Stimulated activated CD8-positive, alpha-beta memory T cell treated with anti-CD3 and anti-CD28 coated beads, Interleukin-2, amount 100 ng/mL, for 48 hours (primary cell): Measurements from ENCODE around the gene ADK.
"Not testable (repeated sequence)": the region's sequence is repeated elsewhere in the genome, so short reads cannot be mapped to it uniquely, and the experiment has no call there.

Experiments used
- DNase-seq, 2 donors: peaks; one replicate each; pipeline ENCODE4 v3.0.0-alpha.2; 2020; ENCODE audit warnings: low read depth in 2 of 2

Gene ADK

DNA sequence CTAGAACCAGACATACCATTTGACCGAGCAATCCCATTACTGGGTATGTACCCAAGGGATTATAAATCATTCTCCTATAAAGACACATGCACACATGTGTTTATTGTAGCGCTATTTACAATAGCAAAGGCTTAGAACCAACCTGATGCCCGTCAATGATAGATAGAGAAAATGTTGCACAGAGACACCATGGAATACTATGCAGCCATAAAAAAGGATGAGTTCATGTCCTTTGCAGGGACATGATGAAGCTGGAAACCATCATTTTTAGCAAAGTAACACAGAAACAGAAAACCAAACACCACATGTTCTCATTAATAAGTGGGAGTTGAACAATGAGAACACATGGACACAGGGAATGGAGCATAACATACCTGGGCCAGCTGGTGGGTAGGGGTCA, 202.0 kb downstream of the ADK start:
- DNase-seq = not testable (repeated sequence)

DNA sequence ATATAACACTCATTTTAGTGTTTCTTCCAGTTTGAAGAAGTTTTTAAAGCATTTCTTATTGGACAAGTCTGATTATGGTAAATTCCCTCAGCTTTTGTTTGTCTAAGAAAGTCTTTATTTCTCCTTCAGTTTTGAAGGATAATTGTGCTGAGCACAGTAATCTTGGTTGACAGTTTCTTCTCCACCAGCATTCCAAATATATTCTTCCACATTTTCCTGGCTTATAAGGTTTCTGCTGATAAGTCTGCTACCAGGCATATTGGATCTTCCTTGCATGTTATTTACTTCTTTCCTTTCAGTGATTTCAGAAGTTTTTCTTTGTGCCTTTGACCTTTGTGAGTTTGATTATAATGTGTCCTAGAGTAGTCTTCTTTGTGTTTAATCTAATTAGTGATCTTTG, 210.7 kb downstream of the ADK start:
- no peak for DNase-seq

DNA sequence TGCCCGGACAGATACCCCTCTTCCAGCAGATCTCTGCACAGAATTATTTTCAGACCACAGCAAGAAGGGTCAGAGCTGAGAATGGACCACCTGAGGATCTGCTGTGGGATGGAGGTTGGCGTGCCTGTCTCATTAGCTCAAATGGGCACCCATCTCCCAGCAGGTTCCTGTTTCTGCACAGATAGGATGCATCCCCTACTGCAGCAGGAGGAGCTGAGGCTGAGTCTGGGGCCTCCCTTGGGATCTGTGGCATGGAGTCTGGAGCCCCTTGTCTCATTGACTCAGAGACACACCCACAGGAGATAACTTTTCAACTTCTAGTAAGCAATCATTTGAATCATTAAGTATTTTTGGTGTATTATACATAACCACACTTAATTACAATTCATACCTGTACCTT, 212.7 kb downstream of the ADK start:
- DNase-seq = no peak

DNA sequence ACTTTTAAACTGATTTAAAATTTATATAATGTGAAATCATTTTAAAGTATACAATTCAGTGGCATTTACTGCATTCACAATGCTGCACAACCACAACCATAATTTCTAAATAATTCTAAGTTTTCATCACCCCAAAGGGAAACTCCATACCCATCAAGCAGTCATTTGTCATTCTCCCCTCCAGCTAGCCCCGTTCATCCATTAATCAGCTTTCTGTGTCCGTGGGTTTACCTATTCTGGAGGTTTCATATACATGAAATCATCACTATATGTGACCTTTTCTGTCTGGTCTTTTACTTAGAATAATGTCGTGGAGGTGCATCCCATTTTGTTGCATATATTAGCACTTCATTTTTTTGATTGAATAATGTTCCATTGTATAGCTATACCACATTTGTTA, 214.1 kb downstream of the ADK start:
- DNase-seq = no peak

DNA sequence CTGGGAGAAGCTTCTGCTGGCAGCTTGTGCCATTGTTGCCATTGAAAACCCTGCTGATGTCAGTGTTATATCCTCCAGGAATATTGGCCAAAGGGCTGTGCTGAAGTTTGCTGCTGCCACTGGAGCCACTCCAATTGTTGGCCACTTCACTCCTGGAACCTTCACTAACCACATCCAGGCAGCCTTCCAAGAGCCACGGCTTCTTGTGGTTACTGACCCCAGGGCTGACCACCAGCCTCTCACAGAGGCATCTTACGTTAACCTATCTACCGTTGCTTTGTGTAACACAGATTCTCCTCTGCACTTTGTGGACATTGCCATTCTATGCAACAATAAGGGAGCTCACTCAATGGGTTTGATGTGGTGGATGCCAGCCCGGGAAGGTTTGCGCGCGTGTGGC, 220.7 kb downstream of the ADK start:
- no peak for DNase-seq

DNA sequence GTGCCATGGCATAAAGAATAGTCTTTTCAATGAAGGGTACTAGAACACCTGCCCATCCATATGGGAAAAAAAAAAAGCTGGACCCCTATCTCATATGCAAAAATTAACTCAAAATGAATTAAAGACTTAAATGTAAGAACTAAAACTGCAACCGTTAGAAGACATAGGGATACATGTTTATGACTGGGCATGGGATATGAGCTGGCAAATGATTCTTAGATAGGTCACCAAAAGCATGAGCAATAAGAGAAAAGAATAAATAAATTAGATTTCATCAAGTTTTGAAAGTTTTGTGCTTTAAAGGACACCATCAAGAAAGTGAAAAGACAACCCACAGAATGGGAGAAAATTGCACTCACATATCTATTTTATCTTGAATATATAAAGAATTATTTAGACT, 222.0 kb downstream of the ADK start:
- DNase-seq = no peak

DNA sequence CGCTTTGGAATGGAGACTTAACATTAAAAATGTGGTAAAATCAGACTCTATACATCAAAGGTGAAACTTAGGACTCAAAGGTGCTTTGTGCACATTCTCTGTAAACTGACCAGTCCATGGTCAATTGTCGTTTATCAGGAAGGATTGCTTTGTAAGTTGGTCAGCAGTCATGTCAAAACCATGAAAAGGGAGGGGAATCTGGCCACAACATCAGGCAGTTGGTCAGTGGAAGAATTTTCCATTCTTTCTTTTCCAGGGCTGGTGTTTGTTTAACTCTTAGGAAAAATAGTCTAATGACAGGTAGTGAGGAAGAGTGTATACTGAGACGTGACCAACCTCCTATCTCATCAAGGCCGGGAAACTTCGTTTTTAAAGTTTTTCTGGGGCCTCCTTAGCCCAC, 226.5 kb downstream of the ADK start:
- no peak for DNase-seq

DNA sequence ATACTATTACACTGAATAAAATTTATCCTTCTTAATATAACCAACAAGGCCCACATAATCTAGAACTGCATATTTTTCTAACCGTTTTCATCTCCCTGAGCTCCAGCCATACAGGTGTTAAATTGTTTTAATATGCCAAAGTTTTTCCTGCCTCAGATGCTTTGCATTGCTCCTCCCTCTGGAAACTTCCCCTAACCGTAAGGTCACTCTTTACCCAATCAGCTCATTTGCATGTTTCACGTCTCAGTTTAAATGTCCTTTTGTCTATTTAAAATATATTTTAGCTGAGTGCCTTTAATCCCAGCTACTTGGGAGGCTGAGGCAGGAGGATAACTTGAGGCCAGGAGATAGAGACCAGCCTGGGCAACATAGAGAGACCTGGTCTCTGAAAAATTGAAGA, 228.5 kb downstream of the ADK start:
- DNase-seq = no peak

DNA sequence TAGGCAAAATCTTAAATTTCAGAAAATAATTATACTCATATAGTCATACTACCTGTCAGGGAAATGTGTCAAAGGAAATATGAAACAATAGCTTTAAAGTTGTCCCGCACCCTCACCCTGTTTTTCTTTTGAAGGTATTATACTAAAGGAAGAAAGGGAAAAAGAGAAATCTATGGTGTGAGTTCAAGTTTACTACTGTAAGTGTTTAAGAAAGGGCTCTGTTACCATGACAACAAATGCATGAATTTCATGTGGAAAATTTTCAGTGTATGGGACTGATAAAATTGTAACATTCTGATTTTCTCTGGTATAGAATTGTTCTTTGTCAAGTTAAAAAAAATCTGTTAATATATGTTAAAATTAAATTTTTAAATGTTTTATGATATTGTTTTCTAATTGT, 229.8 kb downstream of the ADK start:
- DNase-seq = no peak

DNA sequence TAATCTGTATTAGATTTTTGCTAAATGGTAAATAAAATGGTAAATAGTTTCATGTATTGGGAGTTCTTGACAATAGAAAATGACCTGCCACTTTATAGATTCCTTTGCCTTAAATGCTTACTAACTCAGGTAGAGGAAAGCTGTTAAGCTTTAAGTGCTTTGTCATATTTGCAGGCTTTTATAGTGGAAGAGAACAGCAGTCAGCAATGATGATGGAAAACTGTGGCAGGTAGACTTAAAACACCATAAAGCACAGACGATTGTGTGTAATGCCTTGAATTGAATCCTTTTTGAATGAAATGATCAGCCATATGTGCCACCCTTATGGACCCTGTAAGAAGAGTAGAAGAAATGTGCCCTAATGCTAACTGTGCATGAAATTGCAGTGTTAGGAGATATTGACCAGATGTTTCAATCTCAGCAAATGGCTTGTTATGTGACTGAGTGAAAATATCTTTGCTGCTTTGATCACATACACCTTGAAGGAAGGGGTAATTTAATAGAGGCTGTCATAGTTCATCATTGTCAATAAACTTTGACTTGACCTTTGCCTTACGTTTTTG, 230.4 kb downstream of the ADK start:
- DNase-seq = no peak

DNA sequence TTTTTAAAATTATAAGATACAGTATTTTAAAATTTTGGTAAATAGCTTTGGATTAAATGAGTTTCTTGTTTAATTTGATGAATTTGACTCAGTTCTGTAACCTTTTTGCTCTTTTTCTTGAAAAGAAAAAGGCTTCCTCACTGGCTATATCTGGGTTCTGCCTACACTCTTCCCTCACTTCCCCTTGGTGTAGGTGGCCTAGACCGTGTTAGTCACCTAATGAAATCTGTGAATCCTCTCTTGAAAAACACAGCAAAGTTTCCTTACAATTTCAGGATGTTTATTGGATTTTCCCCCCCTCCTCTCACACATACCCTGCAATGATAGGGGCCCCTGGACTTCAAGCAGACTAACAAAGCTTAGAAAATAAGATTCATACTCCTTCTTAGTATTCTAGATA, 231.6 kb downstream of the ADK start:
- no peak for DNase-seq

DNA sequence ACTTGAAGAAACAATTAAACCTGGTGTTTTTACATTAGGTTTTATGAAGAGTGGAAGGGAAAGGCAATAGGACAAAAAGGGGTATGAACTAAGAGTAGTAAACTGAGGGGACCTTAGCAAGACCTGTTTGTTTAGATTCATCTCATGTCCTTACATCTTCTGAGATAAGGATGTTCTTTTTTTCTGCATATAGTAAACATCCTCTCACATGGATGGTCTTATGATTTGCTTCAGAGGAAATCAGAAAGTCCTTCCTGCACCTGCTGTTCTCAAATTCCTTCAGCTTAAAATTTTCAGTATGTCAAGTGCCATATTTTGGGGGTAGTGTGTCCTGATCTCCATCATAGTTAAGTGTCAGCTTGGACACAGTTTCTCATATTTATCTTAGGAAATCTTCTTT, 232.6 kb downstream of the ADK start:
- no peak for DNase-seq

DNA sequence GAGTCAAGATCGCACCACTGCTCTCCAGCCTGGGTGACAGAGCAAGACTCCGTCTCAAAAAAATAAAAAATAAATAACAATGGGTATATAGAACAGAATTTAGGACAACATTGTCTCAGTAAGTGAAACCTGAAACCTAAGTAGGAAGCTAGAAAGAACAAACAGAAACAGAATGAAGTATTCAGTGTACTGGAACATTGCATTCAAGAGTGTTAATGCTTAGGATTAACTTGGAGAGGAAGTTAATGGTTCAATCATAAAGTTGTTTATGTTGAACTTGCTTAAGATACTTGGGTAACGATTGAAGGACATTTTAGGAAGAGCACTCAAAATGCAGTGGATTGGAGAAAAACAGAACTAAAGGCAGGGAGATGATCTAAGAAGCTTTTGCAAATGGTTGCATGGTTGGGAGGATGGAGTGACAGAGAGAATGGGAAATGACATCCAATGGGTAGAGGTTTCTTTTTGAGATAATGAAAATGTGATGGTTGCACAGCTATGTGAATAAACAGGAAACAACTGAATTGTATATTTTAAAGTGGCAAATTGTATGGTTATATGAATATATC, 233.7 kb downstream of the ADK start:
- no peak for DNase-seq

DNA sequence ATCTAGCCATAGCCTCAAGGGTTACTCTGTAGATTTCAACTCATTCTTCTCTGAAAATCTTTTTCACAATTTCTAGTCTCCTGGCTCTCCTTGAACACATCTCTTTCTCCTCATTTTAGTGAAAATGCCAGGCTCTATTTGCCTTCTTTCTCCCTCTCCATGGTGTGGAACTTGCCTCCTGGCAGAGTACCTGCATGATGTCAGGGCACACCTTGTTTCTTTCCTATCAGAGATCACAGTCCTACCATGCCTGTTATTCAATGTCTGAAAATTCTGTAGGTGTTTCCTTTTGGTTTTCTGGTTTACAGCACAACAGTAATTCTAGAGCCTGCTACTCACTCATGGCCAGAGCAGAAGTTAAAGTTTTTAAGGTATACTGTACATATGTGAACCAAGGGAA, 237.8 kb downstream of the ADK start:
- no peak for DNase-seq

DNA sequence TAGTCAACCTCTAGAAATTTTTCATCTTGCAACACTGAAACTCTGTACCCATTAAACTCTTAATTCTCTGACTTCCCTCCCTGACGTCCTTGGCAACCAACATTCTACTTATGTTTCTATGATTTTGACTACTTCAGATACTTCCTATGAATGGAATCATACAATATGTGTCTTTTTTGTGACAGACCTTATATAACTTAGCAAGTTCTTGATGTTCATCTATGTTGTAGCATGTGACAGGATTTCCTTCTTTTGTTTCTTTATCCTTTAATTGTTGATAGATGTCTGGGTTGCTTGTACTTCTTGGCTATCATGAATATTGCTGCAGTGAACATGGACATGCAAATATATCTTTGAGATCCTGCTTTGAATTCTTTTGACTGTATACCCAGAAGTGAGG, 240.8 kb downstream of the ADK start:
- DNase-seq = no peak

DNA sequence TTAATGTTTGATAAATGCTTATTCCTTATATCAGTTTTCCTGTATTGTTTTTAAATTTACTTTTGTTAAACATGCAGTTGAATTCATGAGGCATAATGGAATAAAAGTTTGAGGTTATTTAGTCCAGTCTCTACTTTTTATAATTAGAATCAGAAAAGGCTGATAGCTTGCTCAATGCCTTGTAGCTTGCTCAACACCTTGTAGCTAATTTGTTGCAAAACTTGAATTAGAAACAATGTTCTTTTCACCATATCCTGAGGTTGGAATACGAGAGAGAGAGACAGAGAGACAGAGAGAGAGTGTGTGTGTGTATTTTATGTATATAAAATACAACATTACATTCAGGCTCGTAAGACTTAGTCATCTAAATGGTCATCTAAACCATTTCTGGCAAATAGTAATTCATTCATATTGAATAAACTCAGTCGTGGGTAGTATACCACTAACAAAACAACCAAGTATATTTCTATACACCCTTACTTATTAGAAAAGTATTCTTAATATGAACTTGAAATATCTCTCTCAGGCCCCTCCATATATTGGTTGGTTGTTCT, 243.5 kb downstream of the ADK start:
- DNase-seq = no peak

DNA sequence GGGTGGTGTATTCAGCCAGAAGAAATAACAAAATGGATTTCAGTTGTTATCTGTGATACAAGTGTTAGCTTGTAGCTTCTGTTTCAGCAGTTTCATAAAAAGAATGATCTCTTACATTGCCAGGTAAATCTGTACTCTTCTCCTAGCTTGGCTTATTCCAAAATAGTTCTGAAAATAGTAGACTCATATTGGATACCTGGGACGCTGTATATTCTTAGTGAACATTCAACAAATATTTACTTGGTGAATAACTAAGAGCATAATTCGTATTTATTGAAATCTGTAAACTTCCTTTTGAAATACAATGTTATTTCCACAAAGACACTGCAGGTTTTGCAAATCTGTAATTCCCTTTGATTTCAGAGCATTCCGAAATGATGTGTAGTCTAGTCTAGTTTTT, 249.2 kb downstream of the ADK start:
- no peak for DNase-seq

DNA sequence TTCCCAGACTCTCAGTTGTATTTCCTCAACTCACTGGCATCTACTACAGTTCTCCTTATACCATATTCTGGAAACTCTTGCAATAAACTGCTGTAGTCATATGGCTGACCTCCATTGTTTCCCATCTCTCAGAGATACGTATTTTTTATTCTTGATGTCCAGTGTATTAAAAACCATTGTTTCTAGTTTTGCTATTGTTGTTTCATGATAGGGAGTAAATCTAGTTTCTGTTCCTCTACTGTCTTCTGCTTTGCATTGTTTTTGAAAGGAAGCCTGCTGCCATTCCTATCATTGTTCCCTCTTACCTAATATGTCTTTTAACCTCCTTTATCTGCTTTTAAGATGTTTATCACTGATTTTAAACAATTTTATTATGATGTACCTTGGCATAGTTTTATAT, 255.0 kb downstream of the ADK start:
- DNase-seq = no peak

DNA sequence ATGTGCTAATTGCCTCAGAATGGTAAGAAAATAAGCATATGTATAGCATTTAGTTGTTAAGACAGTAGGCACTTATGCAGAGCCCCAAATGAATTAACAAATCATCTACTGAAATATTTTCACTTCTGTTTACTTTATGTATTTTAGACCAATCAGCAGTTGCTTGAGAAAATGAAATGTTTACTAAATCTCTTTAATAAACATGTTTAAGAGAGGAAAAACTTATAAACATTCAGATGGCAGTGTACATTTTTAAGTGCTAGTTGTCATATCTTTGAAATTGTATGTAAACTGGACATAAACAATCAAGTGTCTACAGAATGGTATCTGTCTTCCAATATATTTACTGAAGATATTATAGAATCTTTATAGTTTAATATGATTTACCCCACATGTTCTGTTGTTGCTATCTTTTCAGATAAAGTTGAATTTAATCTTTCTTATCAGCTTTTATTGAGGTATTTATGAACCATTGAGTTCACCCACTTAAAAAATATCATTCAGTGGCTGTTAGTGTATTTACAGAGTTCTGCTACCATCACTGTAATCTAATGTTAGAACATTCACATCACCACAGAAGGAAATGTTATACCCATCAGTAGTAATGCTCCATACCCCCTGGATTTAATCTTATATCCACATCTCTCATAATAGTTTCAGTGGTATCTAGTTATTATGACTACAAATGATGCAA, 264.3 kb downstream of the ADK start:
- DNase-seq = no peak

DNA sequence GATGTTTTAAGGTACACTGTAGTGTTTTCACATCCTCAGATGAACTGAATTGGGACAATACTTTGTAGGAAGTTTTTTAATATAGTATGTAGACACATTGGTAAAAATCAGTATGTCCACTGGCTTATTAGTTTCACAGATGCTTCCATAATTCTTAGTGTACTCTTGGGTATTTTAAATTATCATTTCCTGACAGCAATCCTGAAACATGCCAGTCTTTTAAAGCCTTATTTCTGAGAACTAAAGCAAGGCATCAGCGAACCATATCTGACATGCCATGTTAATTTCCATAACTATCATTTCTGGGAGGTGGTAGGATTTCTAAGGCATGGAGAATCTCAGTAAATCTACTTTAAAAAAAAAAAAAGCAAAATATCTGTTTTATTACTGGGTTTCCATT, 266.4 kb downstream of the ADK start:
- no peak for DNase-seq

DNA sequence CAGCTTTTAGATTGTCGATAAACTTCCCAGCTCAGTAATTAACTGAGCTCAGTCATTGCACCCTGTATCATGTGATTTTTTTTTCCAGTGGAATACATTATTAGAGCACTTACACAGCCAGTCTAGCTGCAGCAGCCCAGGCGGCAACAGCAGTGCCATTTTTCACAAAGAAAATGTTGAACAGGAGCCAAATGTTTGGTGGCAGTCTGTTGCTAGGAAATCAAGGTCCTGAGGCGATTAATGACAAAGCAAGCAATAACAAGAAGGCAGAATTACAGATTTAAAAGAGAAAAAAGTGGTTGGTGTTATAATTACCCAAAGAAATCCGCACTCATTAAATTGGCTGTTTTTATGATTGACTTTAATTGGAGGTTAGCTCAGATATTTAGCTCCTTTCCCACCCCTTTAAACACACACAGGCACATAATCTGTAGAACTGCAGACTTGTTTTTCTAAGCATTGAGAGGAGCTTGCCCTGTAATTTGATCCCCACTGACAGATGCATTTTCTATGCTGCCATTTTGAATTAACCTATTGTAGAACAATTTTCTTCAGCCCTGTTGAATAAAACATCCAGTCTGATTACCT, 267.4 kb downstream of the ADK start:
- DNase-seq = no peak

DNA sequence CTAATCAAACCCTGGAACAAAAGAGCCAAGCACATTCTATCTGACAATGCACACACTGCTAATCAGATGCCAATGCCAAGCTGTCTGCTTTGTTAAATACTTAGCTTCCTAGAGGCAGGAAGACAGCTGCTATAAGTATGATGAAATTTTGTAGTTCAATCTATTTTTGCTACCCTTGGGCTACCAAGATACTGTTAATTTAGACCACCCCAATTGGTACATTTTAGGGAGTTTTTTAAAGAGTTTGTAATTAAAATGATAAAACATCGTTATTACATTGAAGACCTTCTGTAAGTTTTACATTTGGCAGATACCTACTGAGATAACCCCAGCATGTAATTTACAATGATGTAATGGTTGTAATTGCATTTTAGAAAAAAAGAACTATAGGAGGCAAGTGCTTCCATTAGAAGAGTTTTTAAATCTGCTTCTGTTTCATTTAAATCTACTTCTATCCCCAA, 268.5 kb downstream of the ADK start:
- no peak for DNase-seq

DNA sequence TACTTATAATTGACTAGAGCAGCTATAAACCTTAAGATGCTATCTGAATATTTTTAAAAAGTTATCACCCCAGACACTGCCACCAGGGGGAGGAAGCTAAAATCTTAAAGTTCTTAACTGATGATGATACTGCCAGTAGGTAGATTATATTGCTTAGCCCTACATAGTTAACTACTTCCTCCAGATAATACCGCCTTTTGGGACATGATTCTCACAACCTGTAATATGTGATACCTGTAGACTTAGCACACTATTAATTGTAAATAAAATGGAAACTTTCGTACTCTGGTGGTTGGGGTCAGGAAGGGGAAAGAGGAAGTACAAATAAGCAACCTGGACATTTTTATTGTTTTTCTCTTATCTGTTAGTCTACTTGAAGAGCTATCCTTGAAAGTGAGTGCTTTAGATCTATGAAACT, 268.9 kb downstream of the ADK start:
- DNase-seq = no peak
